Fibroblast of lung (primary cell): ENCODE data around the gene ACER3. TPM values are rescaled to one million over a fixed set of nuclear protein-coding genes. Genes with fewer than 3 reads are reported as not detected.

ENCODE experiments used
- DNase-seq, 2 donors: peaks; one replicate each; pipeline versions ENCODE4 v3.0.0 to v3.0.0-alpha.2; 2010; ENCODE audit warnings: low read depth in 2 of 2
- H2AFZ ChIP-seq: 2 replicates; pipeline ENCODE4 v1.5.1; 2012; ENCODE audit warnings: low read length, control low read depth, inconsistent platforms
- H3K27ac ChIP-seq: 2 replicates; pipeline ENCODE4 v1.5.1; 2011; ENCODE audit warnings: low read length, control low read depth; ENCODE audit not compliant: insufficient read depth
- H3K27me3 ChIP-seq: 2 replicates; pipeline ENCODE4 v1.5.1; 2011; ENCODE audit warnings: mild to moderate bottlenecking, low read length; ENCODE audit not compliant: control insufficient read depth, insufficient read depth
- H3K36me3 ChIP-seq: 2 replicates; pipeline ENCODE4 v1.5.1; 2011; ENCODE audit warnings: low read length; ENCODE audit not compliant: control insufficient read depth, insufficient read depth
- H3K4me1 ChIP-seq: 2 replicates; pipeline ENCODE4 v1.5.1; 2011; ENCODE audit warnings: low read length; ENCODE audit not compliant: control insufficient read depth, insufficient read depth; ENCODE audit errors: extremely low read depth
- H3K4me2 ChIP-seq: 2 replicates; pipeline ENCODE4 v1.5.1; 2011; ENCODE audit warnings: low read length, control low read depth; ENCODE audit not compliant: insufficient read depth; ENCODE audit errors: extremely low read depth
- H3K4me3 ChIP-seq, 4 experiments: fragments of 200-600 bp in 1 of 4; sonication (generic) in 1 of 4; replicated peaks in 1 of 4; 2 replicates each; pipeline ENCODE4 v1.5.1; 2011 to 2016; ENCODE audit warnings: low read length in 4 of 4, low read depth in 3 of 4, mild to moderate bottlenecking in 3 of 4, control low read depth in 2 of 4, inconsistent platforms in 1 of 4, mixed read lengths in 1 of 4; ENCODE audit not compliant: insufficient read depth in 1 of 4; ENCODE audit errors: control extremely low read depth in 1 of 4
- H3K79me2 ChIP-seq: 2 replicates; pipeline ENCODE4 v1.5.1; 2012; ENCODE audit warnings: mild to moderate bottlenecking, low read length, inconsistent platforms; ENCODE audit not compliant: control insufficient read depth, insufficient read depth
- H3K9ac ChIP-seq: 2 replicates; pipeline ENCODE4 v1.5.1; 2011; ENCODE audit warnings: mild to moderate bottlenecking, low read length, control low read depth; ENCODE audit not compliant: insufficient read depth
- H3K9me3 ChIP-seq: 2 replicates; pipeline ENCODE4 v1.5.1; 2012; ENCODE audit warnings: low read depth, low read length; ENCODE audit not compliant: control insufficient read depth, insufficient read depth
- H4K20me1 ChIP-seq: 2 replicates; pipeline ENCODE4 v1.5.1; 2011; ENCODE audit warnings: low read length; ENCODE audit not compliant: control insufficient read depth, insufficient read depth; ENCODE audit errors: extremely low read depth
- EZH2 ChIP-seq: IDR thresholded peaks from 2 replicates; pipeline ENCODE4 v1.5.1; 2012; ENCODE audit warnings: low read length, control low read depth, mild to moderate bottlenecking; ENCODE audit errors: missing control alignments
- polyA plus RNA-seq, 2 donors: library from polyadenylated mRNA; depleted of rRNA in 1 of 2; stranded (reverse) in 1 of 2; unstranded in 1 of 2; fragments of >200 nt; gene quantifications; 2 replicates each; pipeline ENCODE4 v1.2.1, GENCODE V29; 2011 to 2012; ENCODE audit warnings: missing spikeins in 1 of 2
- total RNA-seq: library from RNA; depleted of rRNA; stranded (reverse); fragments of >200 nt; gene quantifications from 2 replicates; pipeline ENCODE4 v1.2.1, GENCODE V29; 2014
- TF ChIP-seq, protein P1 (sequence below), 2 donors: IDR thresholded peaks in 1 of 2; conservative IDR thresholded peaks in 1 of 2; 1 replicate in 1 of 2; 2 replicates in 1 of 2; pipeline ENCODE4 v1.5.1; 2011 to 2012; ENCODE audit warnings: low read length in 2 of 2, control low read depth in 1 of 2, inconsistent platforms in 1 of 2, low read depth in 1 of 2, mild to moderate bottlenecking in 1 of 2

The ACER3 gene
- total and polyA plus RNA-seq, 2 donors (not counting 1 experiment from before 2014, with no cell fraction given) = 6.1 to 22.3 TPM

GRCh38 chr11:76835036-76835435 is 25.7 kb upstream of the ACER3 start:
- no peak overlapping the region for H2AFZ ChIP-seq
- H3K9me3 ChIP-seq = no peaks in the 10 kb centered on the region
- H3K4me2 ChIP-seq = no peak overlapping the region
- H3K9ac ChIP-seq = no peak overlapping the region
- no peak for DNase-seq
- no peak overlapping the region for H3K27ac ChIP-seq
- H3K36me3 ChIP-seq = no peaks in the 10 kb centered on the region
- no peak overlapping the region for H3K4me3 ChIP-seq
- TF ChIP-seq EZH2 = no peak
- TF ChIP-seq, protein P1, sequence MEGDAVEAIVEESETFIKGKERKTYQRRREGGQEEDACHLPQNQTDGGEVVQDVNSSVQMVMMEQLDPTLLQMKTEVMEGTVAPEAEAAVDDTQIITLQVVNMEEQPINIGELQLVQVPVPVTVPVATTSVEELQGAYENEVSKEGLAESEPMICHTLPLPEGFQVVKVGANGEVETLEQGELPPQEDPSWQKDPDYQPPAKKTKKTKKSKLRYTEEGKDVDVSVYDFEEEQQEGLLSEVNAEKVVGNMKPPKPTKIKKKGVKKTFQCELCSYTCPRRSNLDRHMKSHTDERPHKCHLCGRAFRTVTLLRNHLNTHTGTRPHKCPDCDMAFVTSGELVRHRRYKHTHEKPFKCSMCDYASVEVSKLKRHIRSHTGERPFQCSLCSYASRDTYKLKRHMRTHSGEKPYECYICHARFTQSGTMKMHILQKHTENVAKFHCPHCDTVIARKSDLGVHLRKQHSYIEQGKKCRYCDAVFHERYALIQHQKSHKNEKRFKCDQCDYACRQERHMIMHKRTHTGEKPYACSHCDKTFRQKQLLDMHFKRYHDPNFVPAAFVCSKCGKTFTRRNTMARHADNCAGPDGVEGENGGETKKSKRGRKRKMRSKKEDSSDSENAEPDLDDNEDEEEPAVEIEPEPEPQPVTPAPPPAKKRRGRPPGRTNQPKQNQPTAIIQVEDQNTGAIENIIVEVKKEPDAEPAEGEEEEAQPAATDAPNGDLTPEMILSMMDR (conservative IDR thresholded peaks at IDR 0.05 in 1 of 2, IDR thresholded peaks at IDR 0.05 in 1 of 2; ENCODE audit: low read depth in 1 of 2, low read length in 2 of 2) = no peak
- H4K20me1 ChIP-seq = no peaks in the 10 kb centered on the region
- no peaks in the 10 kb centered on the region for H3K79me2 ChIP-seq
- H3K27me3 ChIP-seq = peaks cover 32% of the 10 kb centered on the region
- no peaks in the 10 kb centered on the region for H3K4me1 ChIP-seq

DNA sequence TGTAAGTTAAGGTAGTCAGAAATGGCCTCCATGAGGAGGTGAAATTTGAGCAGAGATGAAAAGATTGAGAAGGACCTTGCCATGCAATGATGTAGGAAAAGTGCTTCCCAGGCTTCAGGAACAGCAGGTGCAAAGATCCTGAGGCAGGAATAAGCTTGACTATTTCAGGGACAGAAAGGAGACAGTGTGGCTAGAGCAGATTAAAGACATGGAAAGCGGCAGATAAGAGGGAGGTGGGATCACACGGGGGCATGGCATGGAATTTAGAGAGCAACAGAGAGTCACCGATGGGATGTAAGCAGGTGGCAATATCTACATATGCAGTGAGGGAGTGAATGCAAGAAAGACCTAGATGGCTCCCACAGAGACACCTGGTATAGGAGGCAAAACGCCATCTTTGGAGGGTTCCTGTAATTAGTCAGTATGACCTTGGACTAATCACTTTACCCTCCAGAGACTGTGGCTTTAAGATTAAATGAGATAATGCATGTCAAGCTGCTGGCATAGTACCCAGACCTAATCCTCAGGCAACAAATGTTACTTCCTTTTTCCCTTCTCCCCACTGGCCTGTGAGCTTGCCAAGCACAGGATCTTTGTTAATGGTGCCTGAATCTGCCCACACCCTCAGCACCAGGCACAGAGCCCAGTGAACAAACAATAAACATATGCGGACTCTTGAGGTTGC is 24.6 kb upstream of the ACER3 start:
- H3K79me2 ChIP-seq = no peaks in the 10 kb centered on the region
- no peaks in the 10 kb centered on the region for H4K20me1 ChIP-seq
- no peak overlapping the region for H3K4me3 ChIP-seq
- peaks cover 32% of the 10 kb centered on the region for H3K27me3 ChIP-seq
- H3K9me3 ChIP-seq = no peaks in the 10 kb centered on the region
- peak; percentile 67 to 91 for DNase-seq
- TF ChIP-seq, protein P1 (conservative IDR thresholded peaks at IDR 0.05 in 1 of 2, IDR thresholded peaks at IDR 0.05 in 1 of 2; ENCODE audit: low read depth in 1 of 2, low read length in 2 of 2) = no peak
- no peak for TF ChIP-seq EZH2
- no peaks in the 10 kb centered on the region for H3K36me3 ChIP-seq
- no peak overlapping the region for H3K4me2 ChIP-seq
- no peak overlapping the region for H3K9ac ChIP-seq
- H3K4me1 ChIP-seq = no peaks in the 10 kb centered on the region
- no peak overlapping the region for H3K27ac ChIP-seq
- no peak overlapping the region for H2AFZ ChIP-seq

GRCh38 chr11:76836613-76837291 is 24.0 kb upstream of the ACER3 start:
- H3K9me3 ChIP-seq = no peaks in the 10 kb centered on the region
- no peak overlapping the region for H3K9ac ChIP-seq
- H3K4me1 ChIP-seq = no peaks in the 10 kb centered on the region
- DNase-seq = no peak
- no peaks in the 10 kb centered on the region for H3K36me3 ChIP-seq
- H3K79me2 ChIP-seq = no peaks in the 10 kb centered on the region
- TF ChIP-seq, protein P1 (conservative IDR thresholded peaks at IDR 0.05 in 1 of 2, IDR thresholded peaks at IDR 0.05 in 1 of 2; ENCODE audit: low read depth in 1 of 2, low read length in 2 of 2) = peak; percentile 12 to 26
- TF ChIP-seq EZH2 = no peak
- H3K27me3 ChIP-seq = peaks cover 38% of the 10 kb centered on the region
- no peak overlapping the region for H2AFZ ChIP-seq
- H3K4me3 ChIP-seq = no peak overlapping the region
- H4K20me1 ChIP-seq = no peaks in the 10 kb centered on the region
- H3K27ac ChIP-seq = no peak overlapping the region
- no peak overlapping the region for H3K4me2 ChIP-seq
